ENCODE measurements around the gene RGS1.

RGS1 gene

GRCh38 chr1:192554904-192555303, 20.7 kb upstream of the RGS1 start:
- DNase-seq = no peak

- no peak for DNase-seq
Measured at GRCh38 chr1:192555399-192555798, 20.2 kb upstream of the RGS1 start.

GRCh38 chr1:192557841-192558595, 17.6 kb upstream of the RGS1 start:
- no peak for DNase-seq

DNA sequence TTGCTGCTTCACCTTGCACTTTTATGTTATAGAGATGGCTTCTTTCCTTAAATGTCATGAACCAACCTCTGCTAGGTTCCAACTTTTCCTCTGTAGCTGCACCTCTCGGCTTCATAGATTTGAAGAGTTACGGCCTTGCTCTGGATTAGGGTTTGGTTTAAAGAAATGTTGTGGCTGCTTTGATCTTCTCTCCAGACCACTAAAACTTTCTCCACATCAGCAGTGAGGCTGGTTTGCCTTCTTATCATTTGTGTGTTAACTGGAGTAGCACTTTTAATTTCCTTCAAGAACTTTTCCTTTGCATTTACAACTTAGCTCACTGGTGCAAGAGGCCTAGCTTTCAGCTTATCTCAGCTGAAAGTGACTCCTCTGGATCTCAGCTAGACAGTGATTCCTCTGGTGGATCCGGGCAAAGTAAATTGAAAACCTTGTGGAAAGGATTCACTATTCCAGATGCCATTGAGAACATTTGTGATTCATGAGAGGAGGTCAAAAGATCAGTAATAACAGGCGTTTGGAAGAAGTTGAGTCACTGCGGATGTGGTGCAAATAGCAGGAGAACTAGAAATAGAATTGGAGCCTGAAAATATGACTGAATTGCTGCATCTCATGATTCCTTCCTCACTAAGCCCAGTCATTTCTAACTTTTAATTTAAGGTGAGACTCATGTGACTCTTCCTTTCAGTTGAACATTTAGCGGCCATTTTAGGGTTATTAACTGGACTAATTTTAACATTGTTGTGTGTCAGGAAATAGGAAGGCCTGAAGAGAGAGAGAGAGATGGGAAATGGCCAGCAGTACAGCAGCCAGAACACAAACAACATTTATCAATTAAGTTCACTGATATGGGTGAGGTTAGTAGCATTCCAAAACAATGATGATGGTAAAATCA, 16.2 kb upstream of the RGS1 start:
- no peak for DNase-seq

- DNase-seq = no peak
Measured at GRCh38 chr1:192561301-192561700, 14.3 kb upstream of the RGS1 start.

DNA sequence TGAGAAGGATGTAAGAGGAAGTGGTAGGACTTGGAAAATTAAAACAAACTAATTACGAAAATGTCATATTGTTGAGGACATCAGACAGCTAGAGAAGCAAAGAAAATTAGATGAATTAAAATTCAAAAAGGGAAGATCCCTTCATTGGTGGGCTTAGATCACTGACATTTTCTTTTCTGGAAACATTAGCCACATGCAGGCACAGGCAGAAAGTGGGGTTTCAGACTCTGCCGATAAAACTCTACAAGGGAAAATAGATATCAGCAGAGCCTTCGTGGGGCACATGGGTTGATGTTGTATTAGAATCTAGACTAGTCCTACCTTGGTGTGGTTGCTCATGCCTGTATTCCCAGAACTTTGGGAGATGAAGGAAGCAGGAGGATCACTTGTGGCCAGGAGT, 12.4 kb upstream of the RGS1 start:
- no peak for DNase-seq

DNA sequence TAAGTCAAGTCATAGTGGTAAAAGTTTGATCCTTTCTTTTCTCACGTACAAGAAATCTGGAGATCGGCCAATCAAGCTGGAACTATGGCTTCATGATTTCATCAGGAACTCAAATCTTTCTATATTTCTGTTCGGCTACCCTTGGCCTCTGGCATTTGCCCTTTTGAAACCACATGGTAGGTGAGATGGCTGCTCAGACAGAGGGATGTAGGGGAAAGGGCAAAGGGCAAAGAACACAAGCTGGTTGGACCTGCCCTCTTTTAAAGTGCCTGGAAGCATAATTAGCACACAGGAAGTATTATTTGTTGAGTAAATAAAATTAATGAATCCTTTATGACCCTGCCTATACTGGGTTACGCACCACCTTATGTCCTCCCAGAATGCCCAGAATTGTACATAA, 11.5 kb upstream of the RGS1 start:
- no peak for DNase-seq

- no peak for DNase-seq
Measured at GRCh38 chr1:192565946-192566345, 9.6 kb upstream of the RGS1 start.

DNA sequence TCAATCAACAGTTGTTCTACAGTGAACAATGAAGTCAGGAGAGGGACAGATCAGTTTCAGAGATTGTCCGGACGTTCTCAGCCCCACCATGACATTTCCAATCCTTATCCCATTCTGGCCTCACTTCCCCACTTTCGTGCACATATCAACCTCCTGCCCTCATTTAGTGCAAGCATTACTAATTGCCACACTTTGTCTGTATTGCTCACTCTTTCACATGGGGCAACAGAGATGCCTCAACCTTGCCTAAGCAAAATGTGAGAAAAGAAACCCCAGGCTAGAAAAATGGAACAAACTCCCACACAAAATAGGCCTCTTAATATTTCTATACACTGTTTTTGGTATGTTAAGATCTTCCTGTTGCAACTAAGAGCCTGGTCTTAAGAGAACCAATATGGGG, 8.9 kb upstream of the RGS1 start:
- no peak for DNase-seq

DNA sequence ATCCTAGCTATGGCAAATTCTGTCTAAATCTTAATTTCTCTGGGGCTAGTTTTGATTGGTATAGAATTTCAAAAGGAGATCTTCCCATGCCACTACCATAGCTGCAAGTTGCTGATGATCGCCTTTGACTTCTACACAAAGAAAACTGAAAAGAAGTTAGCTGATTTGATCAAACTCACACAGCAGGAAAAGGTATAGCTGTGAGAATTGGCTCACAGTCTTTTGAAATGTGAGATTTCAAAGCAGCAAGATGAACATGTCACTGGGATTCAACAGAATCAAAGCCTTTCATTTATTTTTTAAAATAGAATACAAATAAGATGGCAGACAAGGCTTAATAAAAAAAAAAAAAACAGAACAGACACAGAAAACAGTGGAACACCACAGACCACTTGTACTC, 7.5 kb upstream of the RGS1 start:
- no peak for DNase-seq

DNA sequence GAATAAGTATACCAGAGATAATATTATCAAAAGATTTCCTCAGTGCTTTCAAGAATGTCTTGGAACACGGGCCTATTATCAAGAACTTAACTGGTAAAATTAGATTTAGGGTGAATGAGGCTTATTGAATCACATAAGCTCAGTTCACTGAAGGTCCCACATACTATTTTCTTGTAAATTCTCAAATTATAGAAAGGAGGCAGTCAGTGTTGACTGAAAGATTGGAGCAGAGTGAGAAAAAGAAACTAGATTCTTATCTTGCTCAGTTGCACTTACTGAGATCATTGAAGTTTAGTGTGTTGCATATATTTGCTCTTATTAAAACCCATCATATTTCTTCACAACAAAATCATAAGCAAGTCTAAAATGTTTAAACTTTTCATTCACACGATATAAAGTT, 3.9 kb upstream of the RGS1 start:
- no peak for DNase-seq

DNA sequence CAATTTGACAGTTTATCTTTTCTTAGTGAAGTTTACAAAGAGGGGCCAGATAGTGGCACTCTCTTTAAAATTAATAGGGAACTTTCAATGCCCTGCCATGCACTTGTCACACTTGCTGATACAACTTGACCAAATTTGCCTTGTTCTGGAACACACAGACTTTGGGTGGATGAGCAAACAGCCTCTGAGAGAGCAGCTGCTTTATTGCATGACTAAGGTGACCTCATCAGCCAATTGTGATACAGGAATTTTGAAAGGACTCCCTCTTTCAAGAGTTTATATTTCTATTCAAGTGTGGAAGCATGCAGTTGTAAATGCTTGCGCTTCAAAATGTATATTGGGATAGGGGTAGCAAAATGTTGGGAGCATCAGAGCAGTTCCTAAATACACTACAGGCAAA, 2.1 kb upstream of the RGS1 start:
- DNase-seq = no peak

DNA sequence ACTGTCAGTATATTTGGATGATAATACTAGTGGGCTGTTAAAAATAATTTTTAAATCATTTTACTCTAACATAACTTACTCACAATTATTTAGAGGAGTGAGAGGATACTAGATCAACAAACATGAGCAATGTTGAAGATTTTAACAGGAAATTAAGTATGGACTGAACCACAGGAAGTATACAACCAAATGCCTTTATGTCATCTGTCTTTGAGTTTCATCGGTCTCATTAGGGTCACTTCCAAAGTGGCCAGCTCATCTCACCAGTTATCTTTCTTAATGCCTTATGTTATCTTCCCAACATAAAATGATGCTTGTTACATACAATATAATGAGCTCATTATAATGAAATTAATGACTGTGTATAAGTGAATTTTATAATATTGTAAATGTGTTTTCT, 1.5 kb upstream of the RGS1 start:
- no peak for DNase-seq

DNA sequence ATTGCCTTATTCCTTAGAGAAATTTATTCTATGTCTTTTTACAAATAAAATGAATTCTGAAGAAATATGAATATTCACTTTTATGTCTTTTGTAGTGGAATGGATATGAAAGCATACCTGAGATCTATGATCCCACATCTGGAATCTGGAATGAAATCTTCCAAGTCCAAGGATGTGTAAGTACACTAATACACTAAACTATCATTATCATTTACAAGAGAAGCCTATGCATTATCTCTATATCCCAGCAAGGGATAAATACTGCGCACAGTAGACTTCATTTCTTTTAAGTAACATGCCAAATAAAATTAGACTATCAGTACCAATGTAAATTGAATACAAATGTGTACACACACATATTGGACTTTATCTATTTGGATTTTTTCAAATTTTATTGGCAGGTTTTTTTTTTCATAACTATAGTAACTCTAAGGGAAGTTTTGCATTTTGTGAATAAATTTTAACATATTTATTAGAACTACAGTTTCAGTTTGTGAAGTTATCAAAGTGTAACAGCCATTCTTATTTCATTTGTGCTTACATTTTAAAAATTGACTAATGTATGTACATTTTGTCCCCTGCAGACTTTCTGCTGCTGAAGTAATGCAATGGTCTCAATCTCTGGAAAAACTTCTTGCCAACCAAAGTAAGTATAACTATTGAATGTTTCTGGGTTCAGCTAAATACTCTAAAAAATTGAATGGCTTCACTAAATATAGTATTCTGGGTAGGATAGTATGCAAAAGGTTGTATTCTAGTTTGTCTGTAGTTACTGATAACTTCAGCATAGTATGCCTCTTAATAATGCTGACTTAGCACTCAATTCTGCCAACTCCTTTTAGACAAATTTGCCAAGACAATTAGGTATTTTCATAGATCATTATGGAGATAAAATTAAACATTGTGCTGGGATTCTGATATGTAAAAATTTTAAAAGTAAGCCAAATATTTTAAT, 894 bp downstream of the RGS1 start:
- DNase-seq = no peak

DNA sequence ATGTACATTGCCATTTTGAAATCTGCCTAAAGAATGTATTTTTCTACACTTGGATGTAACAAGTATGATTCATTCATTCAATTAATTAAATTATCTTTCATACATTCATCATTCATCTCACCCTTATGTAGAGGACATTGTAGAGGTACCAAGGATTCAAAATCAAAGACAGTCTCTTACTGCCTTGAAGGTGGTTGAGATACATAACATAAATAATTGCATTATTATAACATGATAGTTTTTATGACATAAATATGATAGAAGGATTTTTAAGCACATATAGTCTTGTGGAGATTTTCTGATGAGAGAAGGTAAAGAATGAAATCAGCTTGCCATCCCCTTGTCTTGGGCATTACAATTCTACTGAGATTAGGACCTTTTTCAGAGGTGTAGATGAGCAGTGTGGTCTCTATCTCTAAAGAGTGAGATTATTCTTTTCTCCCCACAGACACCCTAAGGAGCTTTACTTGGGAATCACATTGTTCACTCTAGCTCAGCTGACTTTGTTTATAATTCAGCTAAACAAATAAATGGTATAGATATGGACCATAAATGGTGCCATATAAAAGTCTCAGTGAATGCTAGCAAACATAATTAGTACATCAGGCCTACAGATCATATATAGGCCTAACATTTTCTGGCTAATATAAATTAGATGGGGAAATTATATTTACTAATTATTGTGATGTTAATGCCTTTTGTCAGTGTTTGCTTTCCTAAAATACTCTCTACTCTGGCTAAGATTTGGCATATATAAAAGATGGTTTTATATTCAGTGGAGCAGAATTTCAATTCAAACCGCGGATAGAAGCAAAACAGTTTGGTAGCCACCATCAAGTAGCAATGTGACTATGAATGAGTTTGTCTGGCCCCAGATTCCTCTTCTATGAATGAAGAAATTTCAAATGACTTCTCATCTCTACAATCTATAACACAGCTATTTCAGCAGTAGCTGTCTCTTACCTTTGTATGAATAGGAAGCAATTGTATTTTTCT, 1.9 kb downstream of the RGS1 start:
- DNase-seq = no peak

DNA sequence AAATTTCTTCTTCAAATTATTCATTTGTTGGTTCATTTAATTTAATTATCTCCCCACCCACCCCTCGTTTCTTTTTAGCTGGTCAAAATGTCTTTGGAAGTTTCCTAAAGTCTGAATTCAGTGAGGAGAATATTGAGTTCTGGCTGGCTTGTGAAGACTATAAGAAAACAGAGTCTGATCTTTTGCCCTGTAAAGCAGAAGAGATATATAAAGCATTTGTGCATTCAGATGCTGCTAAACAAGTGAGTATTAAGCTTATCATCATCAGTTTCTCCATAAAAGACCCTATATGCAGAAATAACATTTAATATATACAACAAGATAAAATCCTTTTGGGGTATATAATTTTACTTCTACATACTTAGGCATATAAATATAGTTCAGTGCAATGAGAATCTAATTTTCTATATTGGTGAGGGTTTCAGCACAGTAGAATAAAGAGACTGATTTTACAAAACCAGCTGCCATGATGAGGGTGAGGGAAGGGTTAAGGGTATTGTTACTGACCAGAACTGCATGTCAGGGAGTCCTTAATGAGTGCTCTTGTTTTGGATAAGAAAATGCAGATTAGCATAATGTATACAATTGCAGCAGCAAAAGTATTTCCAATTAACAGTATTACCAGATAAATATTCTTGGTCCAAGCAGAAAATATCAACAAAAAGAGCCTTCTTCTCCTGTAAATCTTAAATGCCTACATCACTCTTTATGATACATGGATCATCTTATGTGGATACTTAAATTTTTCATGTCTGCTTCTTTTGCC, 2.8 kb downstream of the RGS1 start:
- DNase-seq = no peak

- no peak for DNase-seq
Measured at GRCh38 chr1:192579010-192579738, 3.6 kb downstream of the RGS1 start.

GRCh38 chr1:192580351-192580962, 4.9 kb downstream of the RGS1 start:
- no peak for DNase-seq

GRCh38 chr1:192581131-192581927, 5.8 kb downstream of the RGS1 start:
- no peak for DNase-seq
